Measurements from ENCODE around the gene CGAS.
"Not testable (repeated sequence)": the region's sequence is repeated elsewhere in the genome, so short reads cannot be mapped to it uniquely, and the experiment has no call there.

CGAS gene

DNA sequence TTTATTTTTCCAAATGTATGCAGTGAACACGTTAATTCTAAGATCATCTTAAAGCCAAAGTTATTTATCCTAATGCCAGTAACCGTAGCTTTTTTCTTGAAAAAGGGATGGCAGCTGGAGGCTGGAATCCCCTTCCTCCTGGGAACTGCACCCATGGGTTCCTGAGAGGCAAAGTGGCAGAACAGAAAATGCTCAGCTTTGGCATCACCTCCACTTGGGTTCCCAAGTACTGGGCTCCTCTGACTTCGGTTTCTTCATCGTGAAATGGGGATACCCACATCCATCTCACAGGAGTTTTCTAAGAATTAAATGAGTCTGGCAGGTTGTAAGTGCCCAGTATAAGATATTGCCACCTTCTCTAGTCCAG, 63.7 kb downstream of the CGAS start:
- no peaks in the 10 kb centered on the region for H3K36me3 ChIP-seq (replicated peaks)
- peak overlapping the region; percentile 62 for H3K4me3 ChIP-seq (ENCODE audit: low read depth, low read length)
- H3K27ac ChIP-seq: no peak overlapping the region
- no peak for DNase-seq
- no peaks in the 10 kb centered on the region for H3K27me3 ChIP-seq (replicated peaks)
- in situ Hi-C loops (cut with HindIII; ENCODE audit: low pct_ligation_motif_present, low sequenced_read_pairs): no loop called here
- TF ChIP-seq, protein P1, sequence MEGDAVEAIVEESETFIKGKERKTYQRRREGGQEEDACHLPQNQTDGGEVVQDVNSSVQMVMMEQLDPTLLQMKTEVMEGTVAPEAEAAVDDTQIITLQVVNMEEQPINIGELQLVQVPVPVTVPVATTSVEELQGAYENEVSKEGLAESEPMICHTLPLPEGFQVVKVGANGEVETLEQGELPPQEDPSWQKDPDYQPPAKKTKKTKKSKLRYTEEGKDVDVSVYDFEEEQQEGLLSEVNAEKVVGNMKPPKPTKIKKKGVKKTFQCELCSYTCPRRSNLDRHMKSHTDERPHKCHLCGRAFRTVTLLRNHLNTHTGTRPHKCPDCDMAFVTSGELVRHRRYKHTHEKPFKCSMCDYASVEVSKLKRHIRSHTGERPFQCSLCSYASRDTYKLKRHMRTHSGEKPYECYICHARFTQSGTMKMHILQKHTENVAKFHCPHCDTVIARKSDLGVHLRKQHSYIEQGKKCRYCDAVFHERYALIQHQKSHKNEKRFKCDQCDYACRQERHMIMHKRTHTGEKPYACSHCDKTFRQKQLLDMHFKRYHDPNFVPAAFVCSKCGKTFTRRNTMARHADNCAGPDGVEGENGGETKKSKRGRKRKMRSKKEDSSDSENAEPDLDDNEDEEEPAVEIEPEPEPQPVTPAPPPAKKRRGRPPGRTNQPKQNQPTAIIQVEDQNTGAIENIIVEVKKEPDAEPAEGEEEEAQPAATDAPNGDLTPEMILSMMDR (IDR thresholded peaks at IDR 0.05; ENCODE audit: low read depth, low read length, missing control alignments): no peak

DNA sequence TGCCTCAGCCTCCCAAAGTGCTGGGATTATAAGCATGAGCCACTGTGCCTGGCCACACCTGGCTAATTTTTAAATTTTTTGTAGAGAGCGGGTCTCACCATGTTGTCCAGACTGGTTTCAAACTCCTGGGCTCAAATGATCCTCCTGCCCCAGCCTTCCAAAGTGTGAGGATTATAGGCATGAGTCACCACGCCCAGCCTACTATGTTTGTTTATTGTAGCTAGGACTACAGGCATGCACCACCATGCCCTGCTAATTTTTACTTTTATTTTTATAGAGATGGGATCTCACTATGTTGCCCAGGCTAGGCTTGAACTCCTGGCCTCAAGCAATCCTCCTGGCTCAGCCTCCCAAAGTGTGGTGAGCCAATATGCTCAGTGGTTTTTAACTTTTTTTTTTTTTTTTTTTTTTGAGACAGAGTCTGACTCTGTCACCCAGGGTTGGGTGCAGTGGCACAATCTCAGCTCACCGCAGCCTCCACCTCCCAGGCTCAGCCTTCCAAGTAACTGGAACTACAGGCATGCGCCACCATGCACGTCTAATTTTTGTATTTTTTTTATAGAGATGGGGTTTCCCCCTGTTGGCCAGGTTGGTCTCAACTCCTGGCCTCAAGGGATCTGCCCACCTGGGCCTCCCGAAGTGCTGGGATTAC, 69.5 kb downstream of the CGAS start:
- in situ Hi-C loops (cut with HindIII; ENCODE audit: low pct_ligation_motif_present, low sequenced_read_pairs): no loop called here
- no peaks in the 10 kb centered on the region for H3K27me3 ChIP-seq (replicated peaks)
- no peak overlapping the region for H3K4me3 ChIP-seq (ENCODE audit: low read depth, low read length)
- TF ChIP-seq, protein P1 (IDR thresholded peaks at IDR 0.05; ENCODE audit: low read depth, low read length, missing control alignments): no peak
- DNase-seq: no peak
- no peaks in the 10 kb centered on the region for H3K36me3 ChIP-seq (replicated peaks)
- H3K27ac ChIP-seq: no peak overlapping the region

DNA sequence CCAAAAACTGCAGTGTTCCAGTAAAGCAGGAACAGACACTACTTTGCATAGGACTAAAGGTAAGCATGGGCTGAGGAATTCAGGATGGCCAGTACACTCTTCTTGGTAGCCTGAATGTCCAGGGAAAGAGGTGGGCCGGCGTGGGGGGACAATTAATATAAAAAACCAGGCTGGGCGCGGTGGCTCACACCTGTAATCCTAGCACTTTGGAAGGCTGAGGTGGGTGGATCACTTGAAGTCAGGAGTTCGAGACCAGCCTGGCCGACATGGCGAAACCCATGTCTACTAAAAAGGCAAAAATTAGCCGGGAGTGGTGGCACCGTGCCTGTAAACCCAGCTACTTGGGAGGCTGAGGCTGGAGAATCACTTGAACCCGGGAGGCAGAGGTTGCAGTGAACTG, 70.6 kb downstream of the CGAS start:
- H3K27me3 ChIP-seq (replicated peaks); DNase-seq; H3K27ac ChIP-seq; in situ Hi-C loops (cut with HindIII; ENCODE audit: low pct_ligation_motif_present, low sequenced_read_pairs); H3K4me3 ChIP-seq (ENCODE audit: low read depth, low read length); H3K36me3 ChIP-seq (replicated peaks): not testable (repeated sequence)

DNA sequence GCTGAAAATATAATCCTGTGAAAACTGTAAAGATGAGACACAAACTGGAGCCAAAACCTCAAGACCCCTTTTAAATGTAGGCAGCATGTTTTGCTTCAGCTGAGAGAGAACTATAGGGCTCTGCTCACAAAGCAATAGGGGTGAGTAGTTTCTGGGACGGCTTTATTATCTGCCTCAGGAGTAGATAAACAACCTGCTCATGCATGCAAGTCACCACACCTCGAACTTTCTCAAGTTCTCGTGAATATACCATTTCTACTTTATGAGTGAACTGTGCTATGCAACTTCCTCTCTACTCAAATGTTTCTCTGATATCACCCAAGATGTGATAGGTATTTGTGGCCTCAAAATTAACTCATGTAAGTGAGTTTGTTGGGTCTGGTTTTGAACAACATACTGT, 74.9 kb downstream of the CGAS start:
- Histone ChIP-seq H3K27me3 (replicated peaks) (no peaks in the 10 kb centered on the region), H3K27ac (no peak overlapping the region), H3K4me3 (ENCODE audit: low read depth, low read length) (no peak overlapping the region), H3K36me3 (replicated peaks) (no peaks in the 10 kb centered on the region)
- in situ Hi-C loops (cut with HindIII; ENCODE audit: low pct_ligation_motif_present, low sequenced_read_pairs): no loop called here
- DNase-seq: no peak
- TF ChIP-seq, protein P1 (IDR thresholded peaks at IDR 0.05; ENCODE audit: low read depth, low read length, missing control alignments): no peak

DNA sequence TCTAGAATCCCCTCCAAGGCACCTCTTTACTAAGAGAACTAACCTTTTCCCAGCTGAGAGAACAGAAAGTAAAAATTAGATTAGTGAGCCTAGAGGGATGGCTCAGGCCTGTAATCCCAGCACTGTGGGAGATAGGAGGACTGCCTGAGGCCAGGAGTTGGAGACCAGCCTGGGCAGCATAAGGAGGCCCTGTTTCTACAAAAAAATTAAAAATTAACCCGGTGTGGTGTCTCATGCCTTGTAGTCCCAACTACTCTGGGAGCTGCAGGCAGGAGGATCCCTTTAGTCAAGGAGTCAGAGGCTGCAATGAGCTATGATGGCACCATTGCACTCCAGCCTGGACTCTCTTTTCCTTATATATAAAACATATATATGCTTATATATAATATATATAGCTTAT, 76.9 kb downstream of the CGAS start:
- Histone ChIP-seq H3K4me3 (ENCODE audit: low read depth, low read length) (no peak overlapping the region), H3K27ac (no peak overlapping the region), H3K36me3 (replicated peaks) (no peaks in the 10 kb centered on the region), H3K27me3 (replicated peaks) (no peaks in the 10 kb centered on the region)
- TF ChIP-seq, protein P1 (IDR thresholded peaks at IDR 0.05; ENCODE audit: low read depth, low read length, missing control alignments): no peak
- DNase-seq: no peak
- in situ Hi-C loops (cut with HindIII; ENCODE audit: low pct_ligation_motif_present, low sequenced_read_pairs): no loop called here
